ENCODE data around the gene OR2AE1.
A peak's percentile ranks its signal among the peaks of the same experiment; 100 is the strongest.
"Not testable (repeated sequence)": the region's sequence is repeated elsewhere in the genome, so short reads cannot be mapped to it uniquely, and the experiment has no call there.

The OR2AE1 gene, protein sequence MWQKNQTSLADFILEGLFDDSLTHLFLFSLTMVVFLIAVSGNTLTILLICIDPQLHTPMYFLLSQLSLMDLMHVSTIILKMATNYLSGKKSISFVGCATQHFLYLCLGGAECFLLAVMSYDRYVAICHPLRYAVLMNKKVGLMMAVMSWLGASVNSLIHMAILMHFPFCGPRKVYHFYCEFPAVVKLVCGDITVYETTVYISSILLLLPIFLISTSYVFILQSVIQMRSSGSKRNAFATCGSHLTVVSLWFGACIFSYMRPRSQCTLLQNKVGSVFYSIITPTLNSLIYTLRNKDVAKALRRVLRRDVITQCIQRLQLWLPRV

DNA sequence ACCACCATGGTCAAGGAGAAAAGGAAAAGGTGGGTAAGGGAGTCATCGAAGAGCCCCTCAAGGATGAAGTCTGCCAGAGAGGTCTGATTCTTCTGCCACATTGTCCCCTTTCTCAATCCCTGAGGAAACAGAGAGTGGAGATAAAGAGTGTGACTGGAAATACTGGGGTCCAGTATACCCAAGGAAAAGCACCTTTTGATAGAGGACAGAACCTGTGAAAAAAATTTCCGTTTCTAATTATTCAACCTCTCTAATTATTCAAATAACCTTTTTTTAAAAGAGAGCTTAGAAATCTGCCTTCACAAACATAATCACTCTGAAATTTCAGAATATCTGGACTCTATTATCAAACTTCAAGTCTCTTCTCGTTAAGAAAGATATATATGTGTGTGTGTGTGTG is at the start of gene OR2AE1:
TSS of gene OR2AE1 (minus strand) at position 101 of the 400 bp plus-strand sequence. CDS start at position 101, 0 bp downstream.
- DNase-seq (ENCODE audit: low read depth): no peak

DNA sequence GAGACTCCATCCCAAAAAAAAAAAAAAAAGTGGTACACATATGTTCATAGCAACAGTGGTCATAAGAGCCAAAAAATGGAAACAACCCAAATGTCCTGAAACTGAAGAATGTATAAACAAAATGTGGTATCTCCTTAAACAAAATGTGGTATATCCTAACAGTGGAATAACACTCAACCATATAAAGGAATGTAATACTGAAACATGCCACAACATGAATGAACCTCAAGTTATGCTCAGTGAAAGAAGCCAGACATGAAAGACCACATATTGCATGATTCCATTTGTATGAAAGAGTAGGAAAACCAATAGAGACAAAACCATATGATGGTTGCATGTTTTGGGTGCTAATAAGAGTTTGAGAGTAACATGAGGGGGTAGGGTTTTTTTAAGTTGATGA is 49.5 kb upstream of the OR2AE1 start:
- DNase-seq (ENCODE audit: low read depth): no peak

DNA sequence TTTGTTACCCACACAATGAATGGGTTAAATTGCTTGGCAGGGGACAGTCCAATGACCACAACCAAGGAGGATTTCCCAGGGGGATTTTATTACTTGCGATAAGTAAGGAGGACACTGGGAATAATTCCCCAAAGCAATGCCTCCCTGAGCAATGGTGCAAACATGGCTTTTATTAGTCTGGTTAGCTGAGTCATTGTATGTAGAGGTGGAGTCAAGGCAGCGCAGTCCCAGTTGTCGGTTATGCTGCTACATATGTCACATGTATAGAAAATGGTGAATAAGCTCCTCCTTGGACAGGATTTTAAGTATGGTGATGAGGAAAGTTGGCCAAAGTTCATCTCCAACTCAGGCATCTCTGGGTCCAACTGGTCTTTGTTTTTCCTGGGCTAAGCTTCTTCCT is 46.4 kb upstream of the OR2AE1 start:
- DNase-seq (ENCODE audit: low read depth): no peak

- no peak for DNase-seq (ENCODE audit: low read depth)
Measured at GRCh38 chr7:99920149-99920548, 43.3 kb upstream of the OR2AE1 start.

- DNase-seq (ENCODE audit: low read depth): no peak
Measured at GRCh38 chr7:99919814-99920112, 42.9 kb upstream of the OR2AE1 start.

GRCh38 chr7:99918959-99919813 is 42.4 kb upstream of the OR2AE1 start, which contains the start of gene TRIM4:
Gene TRIM4, minus strand, starts transcription at chr7:99919530. Its CDS starts 129 bp downstream, at chr7:99919401.
- peak; percentile 87 for DNase-seq (ENCODE audit: low read depth)

GRCh38 chr7:99910976-99911375 is 34.1 kb upstream of the OR2AE1 start:
- DNase-seq (ENCODE audit: low read depth): no peak

DNA sequence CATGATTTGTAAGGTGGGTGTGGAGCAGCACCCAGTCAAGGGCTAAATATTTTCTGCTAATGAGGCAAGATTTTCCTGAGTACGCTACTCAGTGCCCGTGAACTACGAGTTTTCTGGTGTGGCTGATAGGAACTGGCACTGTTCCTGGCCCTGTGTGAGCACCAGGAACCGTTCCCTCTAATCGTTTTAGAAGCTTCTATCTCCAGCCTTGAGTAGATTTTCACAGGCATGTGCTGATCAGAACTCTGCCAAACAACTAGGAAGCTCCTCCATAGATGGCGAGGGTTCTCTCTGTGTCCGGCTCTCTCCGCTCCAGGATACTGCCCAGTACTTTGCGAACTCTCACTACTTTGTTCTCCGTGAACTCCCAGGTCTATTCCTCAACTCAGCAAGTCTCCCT is 24.7 kb upstream of the OR2AE1 start:
- no peak for DNase-seq (ENCODE audit: low read depth)

DNA sequence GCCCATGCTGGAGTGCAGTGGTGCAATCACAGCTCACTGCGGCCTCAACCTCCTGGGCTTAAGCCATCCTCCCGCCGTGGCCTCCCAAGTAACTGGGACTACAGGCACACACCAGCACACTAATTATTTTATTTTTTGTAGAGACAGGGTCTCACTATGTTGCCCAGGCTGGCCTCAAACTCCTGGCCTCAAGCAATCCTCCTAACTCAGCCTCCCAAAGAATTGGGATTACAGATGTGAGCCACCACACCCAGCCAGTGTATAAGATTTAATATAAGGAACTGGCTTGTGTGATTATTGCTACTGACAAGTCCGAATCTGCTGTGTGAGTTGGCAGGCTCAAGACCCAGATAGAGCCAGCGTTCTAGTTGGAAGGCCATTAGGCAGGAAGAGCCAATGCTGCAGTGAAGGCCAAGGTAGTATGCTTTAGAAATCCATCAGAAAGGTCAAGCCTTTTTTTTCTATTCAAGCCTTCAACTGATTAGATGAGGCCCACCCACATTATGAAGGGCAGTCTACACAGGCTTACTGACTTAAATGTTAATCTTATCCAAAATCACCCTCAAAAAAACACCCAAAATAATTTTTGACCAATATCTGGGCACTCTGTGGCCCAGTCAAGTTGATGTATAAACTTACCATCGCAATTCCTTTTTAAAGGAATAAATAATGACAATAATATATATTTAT is 23.1 kb upstream of the OR2AE1 start:
- DNase-seq (ENCODE audit: low read depth): no peak

DNA sequence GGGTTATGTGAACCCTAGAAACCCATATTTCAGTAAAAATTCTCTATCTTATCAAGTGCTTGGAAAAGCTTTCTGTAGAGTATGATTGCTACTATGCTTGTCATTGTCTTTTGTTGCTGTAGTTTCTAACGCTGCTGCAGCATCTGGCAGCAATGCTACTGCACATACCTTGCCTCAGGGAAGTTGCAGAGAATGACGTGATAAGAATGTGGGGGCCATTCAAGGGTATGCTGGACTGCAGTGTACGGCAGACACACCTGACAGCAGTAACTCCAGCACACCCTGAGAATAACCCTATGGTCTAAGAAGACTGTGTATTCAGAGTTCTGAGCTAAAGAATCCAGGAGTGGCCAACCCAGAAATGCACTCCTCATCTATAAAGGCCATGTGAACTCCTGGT is 22.0 kb upstream of the OR2AE1 start:
- no peak for DNase-seq (ENCODE audit: low read depth)

- DNase-seq (ENCODE audit: low read depth): no peak
Measured at GRCh38 chr7:99898023-99898357, 21.2 kb upstream of the OR2AE1 start.

GRCh38 chr7:99897322-99898022 is 20.6 kb upstream of the OR2AE1 start:
- DNase-seq (ENCODE audit: low read depth): no peak

DNA sequence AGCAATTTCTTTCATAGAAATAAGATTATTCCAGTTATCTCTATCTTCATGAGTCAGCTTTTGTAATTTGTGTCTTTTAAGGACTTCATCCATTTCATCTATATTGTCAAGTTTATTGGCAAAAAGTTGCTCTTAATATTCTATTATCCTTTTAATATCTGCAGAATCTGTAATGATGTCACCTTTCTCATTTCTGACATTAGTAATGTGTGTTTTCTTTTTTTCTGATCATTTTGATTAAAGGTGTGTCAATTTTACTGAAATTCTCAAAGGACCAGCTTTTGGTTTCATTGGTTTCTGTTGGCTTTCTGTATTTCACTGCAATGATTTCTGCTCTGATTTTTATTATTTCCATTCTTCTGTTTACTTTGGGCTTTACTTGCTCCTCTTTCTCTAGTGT is 17.9 kb upstream of the OR2AE1 start:
- DNase-seq (ENCODE audit: low read depth): no peak

GRCh38 chr7:99893280-99893679 is 16.4 kb upstream of the OR2AE1 start:
- DNase-seq (ENCODE audit: low read depth): no peak

- not testable (repeated sequence) for DNase-seq (ENCODE audit: low read depth)
Measured at GRCh38 chr7:99890348-99890747, 13.5 kb upstream of the OR2AE1 start.

- not testable (repeated sequence) for DNase-seq (ENCODE audit: low read depth)
Measured at GRCh38 chr7:99888366-99888765, 11.5 kb upstream of the OR2AE1 start.

DNA sequence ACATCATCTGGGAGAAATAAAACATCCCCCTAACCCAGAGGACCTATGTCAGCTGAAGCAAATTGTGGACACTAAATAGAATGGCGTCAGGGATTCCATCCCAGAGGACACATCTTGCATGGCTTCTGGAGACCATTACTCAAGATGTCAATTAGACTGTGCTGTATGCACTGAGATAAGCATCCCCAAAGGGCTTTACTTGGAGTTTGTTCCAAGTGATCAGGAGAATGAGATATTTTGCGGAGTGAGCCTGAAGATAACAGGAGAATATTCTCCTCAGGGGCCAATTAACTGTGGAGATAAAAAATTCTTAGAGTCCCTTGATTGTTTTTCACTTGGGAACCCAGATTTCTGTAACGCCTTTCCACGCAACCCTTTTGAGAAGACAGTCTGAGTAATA is 4.5 kb upstream of the OR2AE1 start:
- DNase-seq (ENCODE audit: low read depth): no peak

DNA sequence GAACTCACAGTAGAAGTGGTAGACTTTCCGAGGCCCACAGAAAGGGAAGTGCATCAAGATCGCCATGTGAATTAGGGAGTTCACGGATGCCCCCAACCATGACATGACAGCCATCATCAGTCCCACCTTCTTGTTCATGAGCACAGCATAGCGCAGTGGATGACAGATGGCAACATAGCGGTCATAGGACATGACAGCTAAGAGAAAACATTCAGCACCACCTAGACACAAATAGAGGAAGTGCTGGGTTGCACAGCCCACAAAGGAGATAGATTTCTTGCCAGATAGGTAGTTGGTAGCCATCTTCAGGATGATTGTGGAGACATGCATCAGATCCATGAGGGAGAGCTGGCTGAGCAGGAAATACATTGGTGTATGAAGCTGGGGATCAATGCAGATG is 342 bp downstream of the OR2AE1 start:
- DNase-seq (ENCODE audit: low read depth): no peak

- no peak for DNase-seq (ENCODE audit: low read depth)
Measured at GRCh38 chr7:99868246-99868645, 8.6 kb downstream of the OR2AE1 start.

- DNase-seq (ENCODE audit: low read depth): not testable (repeated sequence)
Measured at GRCh38 chr7:99867477-99867876, 9.4 kb downstream of the OR2AE1 start.

GRCh38 chr7:99863847-99864440 is 12.9 kb downstream of the OR2AE1 start:
- no peak for DNase-seq (ENCODE audit: low read depth)

Measured in activated T-helper 9 cell treated with anti-CD3 and anti-CD28 coated beads, Interleukin-2, amount 50 U/mL, for 16 hours (primary cell).